ENCODE results near the gene BAG2. TPM values are rescaled to one million over a fixed set of nuclear protein-coding genes. Genes with fewer than 3 reads are reported as not detected.

The BAG2 gene
- total and polyA plus RNA-seq, 2 of the 4 experiments (the other 2 are of a cell fraction): 8.1 to 10.0 TPM

- no peaks in the 10 kb centered on the region for H3K9me3 ChIP-seq (ENCODE audit: control insufficient read depth, insufficient read depth, low read length)
- H2AK5ac ChIP-seq (ENCODE audit: low read depth, low read length): peak overlapping the region; percentile 10; the same call in 1 of the 2 replicates
- peak overlapping the region; percentile 43 for H3K9ac ChIP-seq (ENCODE audit: low read depth, low read length)
- no TSS peak for BruUV-seq (replicated peaks)
- H4K8ac ChIP-seq (ENCODE audit: low read depth in 2 of 2, low read length in 2 of 2): peak overlapping the region; percentile 6 to 37; a peak in 2 of 4 replicates
- H3K4ac ChIP-seq (ENCODE audit: low read depth, low read length): peak overlapping the region; percentile 44
- peaks cover 13% of the 10 kb centered on the region for H3K9me1 ChIP-seq (ENCODE audit: insufficient read depth, low read length)
- no peak overlapping the region for H3K56ac ChIP-seq (ENCODE audit: extremely low read depth, insufficient read depth, low read length)
- ChIA-PET POLR2A (ENCODE audit: unreplicated experiment) (interaction anchor here (0.6 kb wide), 1 partner anchor 25 kb away, joined by 4 read pairs; no protein-coding TSS in a partner anchor), CTCF (no interaction called here)
- H2BK20ac ChIP-seq (ENCODE audit: low read depth, low read length): no peak overlapping the region
- TF ChIP-seq CHD1 (IDR thresholded peaks at IDR 0.05; ENCODE audit: low read depth, low read length) (no peak), MAZ (IDR thresholded peaks at IDR 0.05; ENCODE audit: borderline replicate concordance, low read depth, low read length) (no peak), USF2 (IDR thresholded peaks at IDR 0.05; ENCODE audit: low read depth, low read length) (no peak), RAD21 (IDR thresholded peaks at IDR 0.05; ENCODE audit: low read length) (no peak), SMC3 (IDR thresholded peaks at IDR 0.05; ENCODE audit: low read depth, low read length) (no peak), ELK1 (IDR thresholded peaks at IDR 0.05; ENCODE audit: borderline replicate concordance, low read depth, low read length) (no peak), RFX5 (IDR thresholded peaks at IDR 0.05; ENCODE audit: low read depth, low read length) (no peak), RCOR1 (IDR thresholded peaks at IDR 0.05; ENCODE audit: insufficient replicate concordance, low read length) (no peak), MAFK (IDR thresholded peaks at IDR 0.05; ENCODE audit: low read depth, low read length) (no peak), CEBPB (IDR thresholded peaks at IDR 0.05; ENCODE audit: low read depth, low read length) (no peak), CTCF (conservative IDR thresholded peaks at IDR 0.05; ENCODE audit: low read depth, low read length) (no peak)
- H3K4me1 ChIP-seq (ENCODE audit: control insufficient read depth, insufficient read depth, low read length): peaks cover 20% of the 10 kb centered on the region
- H3K27ac ChIP-seq (ENCODE audit: insufficient read depth, low read length): peak overlapping the region; percentile 57; the same call in 1 of the 2 replicates
- in situ Hi-C loops (cut with MboI; ENCODE audit: low sequenced_read_pairs) (no loop called here), intact Hi-C loops (cut with micrococcal nuclease) (no loop called here), dilution Hi-C loops (cut with HindIII; ENCODE audit: low sequenced_read_pairs, unreplicated experiment) (no loop called here)
- ATAC-seq (ENCODE audit: low read depth) (peak; percentile 6), DNase-seq (peak; percentile 30)
- no peak overlapping the region for H2AFZ ChIP-seq (replicated peaks; ENCODE audit: low read length, poor library complexity)
- H3K23ac ChIP-seq (ENCODE audit: low read depth, low read length): peak overlapping the region; percentile 36; the same call in 1 of the 2 replicates
- no peak overlapping the region for H2AK9ac ChIP-seq (replicated peaks; ENCODE audit: low read depth, low read length, poor library complexity)
- H2BK15ac ChIP-seq (ENCODE audit: low read depth, low read length): no peak overlapping the region
- H3K27me3 ChIP-seq (ENCODE audit: control insufficient read depth, insufficient read depth, low read length): no peaks in the 10 kb centered on the region
- no peak overlapping the region; the same call in 1 of the 2 replicates for H3K18ac ChIP-seq (ENCODE audit: low read depth, low read length)
- WGBS, 2 experiments (ENCODE audit: extremely low coverage in 2 of 2, insufficient read length in 1 of 2): 75% methylated on average over 4 of the region's 11 CpGs; no CpG with 5 or more reads in 1 of the 2 experiments
- H3K79me1 ChIP-seq (ENCODE audit: low read depth in 1 of 2, low read length in 2 of 2): peaks cover 0 to 47% of the 10 kb centered on the region in 2 experiments; a peak in 3 of 4 replicates
- H2BK120ac ChIP-seq (ENCODE audit: low read depth, low read length): no peak overlapping the region
- H3K36me3 ChIP-seq (ENCODE audit: control insufficient read depth, insufficient read depth, low read length): peaks cover 21% of the 10 kb centered on the region
- peak overlapping the region; percentile 60 for H3K4me2 ChIP-seq (ENCODE audit: low read depth, low read length)
- 0 out of 2 replicates have a peak overlapping the region, but pooled peaks have one; percentile 13 for H4K91ac ChIP-seq (ENCODE audit: insufficient read depth, low read depth, low read length)
- H3K4me3 ChIP-seq (ENCODE audit: insufficient read depth, low read depth, low read length): no peak overlapping the region
- H4K5ac ChIP-seq (ENCODE audit: low read depth, low read length): no peak overlapping the region
- peak overlapping the region; percentile 53 for H3K14ac ChIP-seq (replicated peaks; ENCODE audit: low read depth, low read length)
- H2BK5ac ChIP-seq (ENCODE audit: low read depth, low read length, poor library complexity, severe bottlenecking): peak overlapping the region; percentile 47
- H4K20me1 ChIP-seq (ENCODE audit: insufficient read depth, low read length): peaks cover 55% of the 10 kb centered on the region
Observed at GRCh38 chr6:57177545-57178265, 5.6 kb downstream of the BAG2 start.
